Skeletal muscle satellite cell (primary cell): Measurements from ENCODE around the gene SH3GLB2.
"Not testable (repeated sequence)": the region's sequence is repeated elsewhere in the genome, so short reads cannot be mapped to it uniquely, and the experiment has no call there.

Experiments used
- H3K27me3 ChIP-seq: 2 replicates; pipeline ENCODE4 v1.7.0; 2013; ENCODE audit warnings: low read length; ENCODE audit not compliant: control insufficient read depth, insufficient read depth
- H3K36me3 ChIP-seq: 2 replicates; pipeline ENCODE4 v1.7.0; 2013; ENCODE audit warnings: mild to moderate bottlenecking, control low read depth, low read length; ENCODE audit not compliant: insufficient read depth
- H3K4me1 ChIP-seq: 2 replicates; pipeline ENCODE4 v1.7.0; 2013; ENCODE audit warnings: low read length; ENCODE audit not compliant: control insufficient read depth, insufficient read depth
- H3K4me2 ChIP-seq: 2 replicates; pipeline ENCODE4 v1.7.0; 2013; ENCODE audit warnings: mild to moderate bottlenecking, low read length
- H3K4me3 ChIP-seq: 2 replicates; pipeline ENCODE4 v1.7.0; 2013; ENCODE audit warnings: low read length
- H3K9ac ChIP-seq: 2 replicates; pipeline ENCODE4 v1.7.0; 2013; ENCODE audit warnings: mild to moderate bottlenecking, low read depth, low read length, moderate library complexity
- H3K9me3 ChIP-seq: replicated peaks from 2 replicates; pipeline ENCODE4 v1.7.0; 2013; ENCODE audit warnings: mild to moderate bottlenecking, control low read depth, low read length

Gene SH3GLB2

GRCh38 chr9:129005336-129005997 lies 22.7 kb downstream of the SH3GLB2 start:
- Histone ChIP-seq H3K36me3 (peaks cover 62% of the 10 kb centered on the region), H3K27me3 (no peaks in the 10 kb centered on the region), H3K4me3 (no peak overlapping the region), H3K4me1 (no peaks in the 10 kb centered on the region), H3K4me2 (no peak overlapping the region), H3K9me3 (no peaks in the 10 kb centered on the region), H3K9ac (no peak overlapping the region)

GRCh38 chr9:129004173-129004572 lies 24.0 kb downstream of the SH3GLB2 start:
- H3K9ac ChIP-seq, H3K4me1 ChIP-seq, H3K4me3 ChIP-seq, H3K27me3 ChIP-seq, H3K9me3 ChIP-seq, H3K4me2 ChIP-seq: not testable (repeated sequence)
- peaks cover 70% of the 10 kb centered on the region for H3K36me3 ChIP-seq

GRCh38 chr9:129002992-129003391 lies 25.1 kb downstream of the SH3GLB2 start:
- no peak overlapping the region for H3K4me3 ChIP-seq
- no peaks in the 10 kb centered on the region for H3K9me3 ChIP-seq
- H3K4me1 ChIP-seq: no peaks in the 10 kb centered on the region
- H3K4me2 ChIP-seq: no peak overlapping the region
- peaks cover 79% of the 10 kb centered on the region for H3K36me3 ChIP-seq
- no peaks in the 10 kb centered on the region for H3K27me3 ChIP-seq
- no peak overlapping the region for H3K9ac ChIP-seq

- Histone ChIP-seq H3K4me3 (no peak overlapping the region), H3K4me2 (no peak overlapping the region), H3K27me3 (no peaks in the 10 kb centered on the region), H3K4me1 (no peaks in the 10 kb centered on the region), H3K9me3 (no peaks in the 10 kb centered on the region), H3K36me3 (peaks cover 75% of the 10 kb centered on the region), H3K9ac (no peak overlapping the region)
Observed at GRCh38 chr9:129001504-129002325, 26.4 kb downstream of the SH3GLB2 start.

GRCh38 chr9:128999581-129000206 lies 28.4 kb downstream of the SH3GLB2 start:
- Histone ChIP-seq H3K9ac (no peak overlapping the region), H3K36me3 (peaks cover 75% of the 10 kb centered on the region), H3K27me3 (no peaks in the 10 kb centered on the region), H3K9me3 (no peaks in the 10 kb centered on the region), H3K4me3 (no peak overlapping the region), H3K4me1 (no peaks in the 10 kb centered on the region), H3K4me2 (no peak overlapping the region)

GRCh38 chr9:128998462-128998861 lies 29.7 kb downstream of the SH3GLB2 start:
- H3K27me3 ChIP-seq: no peaks in the 10 kb centered on the region
- H3K9me3 ChIP-seq: no peaks in the 10 kb centered on the region
- H3K4me2 ChIP-seq: no peak overlapping the region
- H3K9ac ChIP-seq: no peak overlapping the region
- no peaks in the 10 kb centered on the region for H3K4me1 ChIP-seq
- H3K36me3 ChIP-seq: peaks cover 84% of the 10 kb centered on the region
- H3K4me3 ChIP-seq: no peak overlapping the region

- H3K36me3 ChIP-seq: peaks cover 71% of the 10 kb centered on the region
- H3K9ac ChIP-seq: no peak overlapping the region
- H3K27me3 ChIP-seq: no peaks in the 10 kb centered on the region
- H3K4me2 ChIP-seq: no peak overlapping the region
- H3K9me3 ChIP-seq: no peaks in the 10 kb centered on the region
- no peak overlapping the region for H3K4me3 ChIP-seq
- no peaks in the 10 kb centered on the region for H3K4me1 ChIP-seq
Observed at GRCh38 chr9:128995791-128996190, 32.3 kb downstream of the SH3GLB2 start.

GRCh38 chr9:128992995-128993394 lies 35.1 kb downstream of the SH3GLB2 start:
- Histone ChIP-seq H3K36me3 (peaks cover 67% of the 10 kb centered on the region), H3K4me2 (no peak overlapping the region), H3K27me3 (no peaks in the 10 kb centered on the region), H3K4me3 (no peak overlapping the region), H3K9me3 (no peaks in the 10 kb centered on the region), H3K4me1 (peaks cover 6% of the 10 kb centered on the region), H3K9ac (no peak overlapping the region)

- no peaks in the 10 kb centered on the region for H3K27me3 ChIP-seq
- peaks cover 62% of the 10 kb centered on the region for H3K36me3 ChIP-seq
- peak overlapping the region; percentile 54 for H3K9ac ChIP-seq
- peak overlapping the region; percentile 71 for H3K4me2 ChIP-seq
- H3K4me1 ChIP-seq: peaks cover 14% of the 10 kb centered on the region
- no peaks in the 10 kb centered on the region for H3K9me3 ChIP-seq
- H3K4me3 ChIP-seq: peak overlapping the region; percentile 46
Observed at GRCh38 chr9:128987805-128988204, 40.3 kb downstream of the SH3GLB2 start.

GRCh38 chr9:128986671-128987070 lies 41.5 kb downstream of the SH3GLB2 start:
- Histone ChIP-seq H3K4me3 (no peak overlapping the region), H3K4me2 (no peak overlapping the region), H3K9me3 (no peaks in the 10 kb centered on the region), H3K36me3 (peaks cover 61% of the 10 kb centered on the region), H3K9ac (no peak overlapping the region), H3K27me3 (no peaks in the 10 kb centered on the region), H3K4me1 (peaks cover 14% of the 10 kb centered on the region)

GRCh38 chr9:128983536-128983935 lies 44.6 kb downstream of the SH3GLB2 start:
- Histone ChIP-seq H3K9ac (no peak overlapping the region), H3K4me2 (no peak overlapping the region), H3K4me1 (peaks cover 14% of the 10 kb centered on the region), H3K36me3 (peaks cover 76% of the 10 kb centered on the region), H3K27me3 (no peaks in the 10 kb centered on the region), H3K9me3 (no peaks in the 10 kb centered on the region), H3K4me3 (no peak overlapping the region)
